ENCODE data around the gene PRCP. TPM values are rescaled to one million over a fixed set of nuclear protein-coding genes. Genes with fewer than 3 reads are reported as not detected.
"Not testable (repeated sequence)": the region's sequence is repeated elsewhere in the genome, so short reads cannot be mapped to it uniquely, and the experiment has no call there.

The PRCP gene
- polyA plus RNA-seq, 1 donor from 2014 or later = 48.8 TPM

DNA sequence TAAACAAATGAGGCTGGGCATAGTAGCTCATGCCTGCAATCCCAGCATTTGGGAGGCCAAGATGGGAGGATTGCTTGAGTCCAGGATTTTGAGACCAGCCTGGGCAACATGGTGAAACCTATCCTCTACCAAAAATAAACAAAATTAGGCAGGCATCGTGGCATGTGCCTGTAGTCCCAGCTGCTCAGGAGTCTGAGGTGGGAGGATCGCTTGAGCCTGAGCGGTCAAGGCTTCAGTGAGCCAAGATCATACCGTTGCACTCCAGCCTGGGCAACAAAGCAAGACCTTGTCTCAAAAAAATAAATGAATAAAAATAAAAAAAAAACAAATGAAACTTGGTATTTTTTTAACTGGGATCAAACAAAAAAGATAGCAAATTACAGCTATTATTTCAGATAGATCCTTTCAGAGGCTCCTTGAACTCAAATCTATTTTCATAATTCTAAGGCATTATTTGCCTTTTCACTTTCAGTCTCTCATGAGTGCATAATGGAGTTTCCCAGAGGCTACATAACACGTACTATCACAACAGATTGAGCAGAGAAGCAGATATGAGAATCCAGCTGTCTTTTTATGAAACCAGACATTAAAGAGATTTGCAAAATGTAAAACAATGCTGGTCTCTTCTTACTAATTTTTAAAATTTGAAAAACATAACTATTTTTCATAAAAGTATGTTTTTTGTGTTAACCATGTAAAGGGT lies 24.4 kb upstream of the PRCP start:
- Mint-ChIP-seq H3K4me3 (no peak overlapping the region), H3K27me3 (peaks cover 2% of the 10 kb centered on the region), H3K36me3 (peaks cover 3% of the 10 kb centered on the region), H3K4me1 (peaks cover 50 to 54% (median 52%) of the 10 kb centered on the region in 3 donors), H3K9me3 (peaks cover 0 to 2% (median 0%) of the 10 kb centered on the region in 3 donors), H3K27ac (no peak overlapping the region)

DNA sequence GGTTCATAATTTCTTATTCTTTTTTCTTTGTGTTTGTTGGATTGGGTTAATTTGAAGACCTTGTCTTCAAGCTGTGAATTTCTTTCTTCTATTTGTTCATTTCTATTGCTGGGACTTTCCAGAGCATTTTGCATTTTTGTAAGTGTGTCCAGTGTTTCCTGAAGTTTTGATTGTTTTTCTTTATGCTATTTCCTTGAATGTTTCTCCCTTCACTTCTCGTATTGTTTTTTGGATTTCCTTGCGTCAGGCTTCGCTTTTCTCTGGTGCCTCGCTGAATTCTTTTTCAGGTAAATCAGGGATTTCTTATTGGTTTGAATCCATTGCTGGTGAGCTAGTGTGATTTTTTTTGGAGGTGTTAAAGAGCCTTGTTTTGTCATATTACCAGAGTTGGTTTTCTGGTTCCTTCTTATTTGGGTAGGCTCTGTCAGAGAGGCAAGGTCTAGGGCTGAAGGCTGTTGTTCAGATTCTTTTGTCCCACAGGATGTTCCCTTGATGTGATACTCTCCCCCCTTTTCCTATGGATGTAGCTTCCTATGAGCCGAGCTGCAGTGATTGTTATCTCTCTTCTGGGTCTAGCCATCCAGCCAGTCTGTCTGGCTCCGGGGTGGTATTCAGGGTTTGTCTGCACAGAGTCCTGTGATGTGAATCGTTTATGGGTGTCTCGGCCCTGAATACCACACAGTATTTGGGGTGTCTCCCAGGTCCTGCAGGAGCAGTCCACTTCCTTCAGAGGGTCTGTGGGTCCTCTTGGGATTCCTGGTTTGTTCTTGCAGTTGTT lies 22.4 kb upstream of the PRCP start:
- Mint-ChIP-seq H3K4me3 (peak overlapping the region in 3 of 4 donors; percentile 0 to 44 (median 12)), H3K4me1 (peaks cover 45 to 59% (median 57%) of the 10 kb centered on the region in 3 donors), H3K36me3 (peaks cover 12% of the 10 kb centered on the region), H3K27ac (peak overlapping the region; percentile 35 to 65 (median 55))
- H3K27me3 Mint-ChIP-seq, H3K9me3 Mint-ChIP-seq: not testable (repeated sequence)

DNA sequence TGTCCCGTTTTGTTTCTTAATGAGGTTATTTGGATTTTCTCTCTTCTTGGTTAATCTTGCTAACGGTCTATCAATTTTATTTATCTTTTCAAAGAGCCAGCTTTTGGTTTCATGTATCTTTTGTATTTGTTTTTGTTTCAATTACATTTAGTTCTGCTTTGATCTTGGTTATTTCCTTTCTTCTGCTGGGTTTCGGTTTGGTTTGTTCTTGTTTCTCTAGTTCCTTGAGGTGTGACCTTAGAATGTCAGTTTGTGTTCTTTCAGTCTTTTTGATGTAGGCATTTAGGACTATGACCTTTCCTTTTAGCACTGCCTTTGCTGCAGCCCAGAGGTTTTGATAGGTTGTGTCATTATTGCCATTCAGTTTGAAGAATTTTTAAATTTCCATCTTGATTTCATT lies 20.0 kb upstream of the PRCP start:
- Mint-ChIP-seq H3K4me3 (peak overlapping the region; percentile 56 to 91 (median 82)), H3K4me1 (peaks cover 38 to 54% (median 52%) of the 10 kb centered on the region in 3 donors), H3K27ac (peak overlapping the region; percentile 12 to 95 (median 69)), H3K36me3 (peaks cover 16% of the 10 kb centered on the region)
- not testable (repeated sequence) for H3K27me3 Mint-ChIP-seq, H3K9me3 Mint-ChIP-seq

DNA sequence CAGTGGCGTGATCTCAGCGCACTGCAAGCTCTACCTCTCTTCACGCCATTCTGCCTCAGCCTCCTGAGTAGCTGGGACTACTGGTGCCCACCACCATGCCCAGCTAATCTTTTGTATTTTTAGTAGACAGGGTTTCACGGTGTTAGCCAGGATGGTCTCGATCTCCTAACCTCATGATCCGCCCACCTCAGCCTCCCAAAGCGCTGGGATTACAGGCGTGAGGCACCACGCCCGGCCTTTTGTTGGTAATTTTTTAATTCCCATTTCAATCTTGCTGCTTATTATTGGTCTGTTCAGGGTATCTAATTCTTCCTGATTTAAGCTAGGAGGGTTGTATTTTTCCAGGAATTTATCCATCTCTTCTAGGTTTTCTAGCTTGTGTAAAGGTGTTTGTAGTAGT lies 19.6 kb upstream of the PRCP start:
- not testable (repeated sequence) for H3K27me3 Mint-ChIP-seq, H3K9me3 Mint-ChIP-seq
- H3K36me3 Mint-ChIP-seq = peaks cover 16% of the 10 kb centered on the region
- peak overlapping the region; percentile 56 to 91 (median 82) for H3K4me3 Mint-ChIP-seq
- H3K27ac Mint-ChIP-seq = peak overlapping the region; percentile 12 to 95 (median 69)
- H3K4me1 Mint-ChIP-seq = peaks cover 38 to 54% (median 51%) of the 10 kb centered on the region in 3 donors

DNA sequence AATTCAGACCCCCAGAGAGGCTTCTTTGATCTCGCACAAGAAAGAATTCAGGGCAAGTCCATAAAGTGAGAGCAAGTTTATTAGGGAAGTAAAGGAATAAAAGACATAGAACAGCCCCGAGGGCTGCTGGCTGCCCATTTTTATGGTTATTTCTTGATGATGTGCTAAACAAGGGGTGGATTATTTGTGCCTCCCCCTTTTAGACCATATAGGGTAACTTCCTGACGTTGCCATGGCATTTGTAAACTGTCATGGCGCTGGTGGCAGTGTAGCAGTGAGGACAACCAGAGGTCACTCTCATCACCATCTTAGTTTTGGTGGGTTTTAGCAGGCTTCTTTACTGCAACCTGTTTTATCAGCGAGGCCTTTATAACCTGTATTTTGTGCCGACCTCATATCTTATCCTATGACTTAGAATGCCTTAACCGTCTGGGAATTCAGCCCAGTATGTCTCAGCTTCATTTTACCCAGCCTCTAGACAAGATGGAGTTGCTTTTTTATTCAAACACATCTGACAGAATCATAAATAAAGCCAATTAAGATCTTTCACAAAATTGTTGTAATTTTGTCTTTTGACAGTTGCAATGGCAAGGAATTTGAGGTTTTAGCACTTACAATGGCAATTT lies 8.9 kb upstream of the PRCP start:
- Mint-ChIP-seq H3K9me3 (peaks cover 4 to 7% (median 5%) of the 10 kb centered on the region in 3 donors), H3K4me3 (peak overlapping the region in 1 of 4 donors; percentile 63), H3K27ac (no peak overlapping the region), H3K4me1 (peaks cover 14 to 29% (median 17%) of the 10 kb centered on the region in 3 donors), H3K36me3 (peaks cover 6% of the 10 kb centered on the region), H3K27me3 (no peaks in the 10 kb centered on the region)

DNA sequence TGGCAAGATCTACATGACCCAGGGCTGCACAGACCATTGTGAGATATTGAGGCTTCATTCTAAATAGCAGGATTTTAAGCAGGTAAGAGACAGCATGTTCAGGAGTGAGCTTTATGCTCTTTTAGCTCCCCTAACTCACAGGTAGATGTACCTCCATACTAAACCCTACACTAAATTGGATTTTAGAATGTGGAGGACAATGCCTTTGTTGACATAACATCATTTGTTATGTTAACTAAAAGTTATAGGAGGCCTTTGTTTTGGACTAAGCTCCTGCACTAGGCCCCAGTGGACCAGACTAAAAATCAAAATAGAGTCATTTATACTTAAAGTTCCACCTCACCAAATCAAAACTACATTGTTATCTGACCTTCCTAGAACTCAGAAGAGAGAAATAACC lies 8.1 kb upstream of the PRCP start:
- Mint-ChIP-seq H3K4me1 (peaks cover 14 to 29% (median 17%) of the 10 kb centered on the region in 3 donors), H3K9me3 (peaks cover 4 to 7% (median 5%) of the 10 kb centered on the region in 3 donors), H3K27ac (peak overlapping the region in 1 of 3 donors; percentile 21), H3K27me3 (no peaks in the 10 kb centered on the region), H3K4me3 (peak overlapping the region in 1 of 4 donors; percentile 16), H3K36me3 (peaks cover 5% of the 10 kb centered on the region)

DNA sequence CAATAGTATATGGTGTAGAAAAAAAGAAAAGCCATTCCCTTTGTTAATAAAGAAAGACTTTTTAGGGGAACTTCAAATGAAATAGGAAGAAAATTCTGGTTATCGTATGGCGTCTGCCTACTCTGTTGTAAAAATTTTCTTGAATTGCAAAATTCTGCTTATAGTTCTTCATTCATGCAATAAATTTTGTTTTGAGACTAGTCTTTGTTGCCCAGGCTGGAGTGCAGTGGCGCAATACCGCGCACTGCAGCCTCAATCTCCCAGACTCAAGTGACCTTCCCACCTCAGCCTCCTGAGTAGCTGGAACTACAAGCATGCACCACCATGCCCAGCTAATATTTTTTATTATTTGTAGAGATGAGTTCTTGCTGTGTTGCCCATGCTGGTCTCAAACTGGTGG lies 7.1 kb upstream of the PRCP start:
- no peaks in the 10 kb centered on the region for H3K27me3 Mint-ChIP-seq
- H3K36me3 Mint-ChIP-seq = peaks cover under 1% of the 10 kb centered on the region
- H3K9me3 Mint-ChIP-seq = peaks cover under 1 to 7% (median under 1%) of the 10 kb centered on the region in 3 donors
- H3K27ac Mint-ChIP-seq = no peak overlapping the region
- no peak overlapping the region for H3K4me3 Mint-ChIP-seq
- H3K4me1 Mint-ChIP-seq = peaks cover 19 to 29% (median 19%) of the 10 kb centered on the region in 3 donors

DNA sequence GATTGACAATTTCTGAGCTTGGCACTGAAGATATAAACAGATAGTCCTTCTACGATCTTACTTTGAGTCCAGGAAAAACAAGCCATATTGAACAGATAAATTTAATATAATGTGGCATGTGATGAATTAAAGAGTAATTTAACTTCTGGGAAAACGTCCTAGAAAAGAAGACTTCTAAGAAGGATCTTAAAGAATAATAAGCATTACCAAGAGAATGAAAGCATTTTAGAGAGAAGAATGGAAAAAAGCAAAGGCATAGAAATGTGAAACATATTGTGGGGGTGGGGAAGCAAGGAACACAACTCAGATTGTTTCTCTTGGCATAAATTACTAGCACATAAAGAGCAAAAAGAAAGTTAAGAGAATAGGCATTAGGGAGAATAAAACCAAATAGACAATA lies 6.7 kb upstream of the PRCP start:
- H3K4me1 Mint-ChIP-seq = peaks cover 21 to 29% (median 23%) of the 10 kb centered on the region in 3 donors
- H3K27ac Mint-ChIP-seq = no peak overlapping the region
- peaks cover 0 to 6% (median 0%) of the 10 kb centered on the region in 3 donors for H3K9me3 Mint-ChIP-seq
- H3K27me3 Mint-ChIP-seq = no peaks in the 10 kb centered on the region
- H3K36me3 Mint-ChIP-seq = no peaks in the 10 kb centered on the region
- H3K4me3 Mint-ChIP-seq = peak overlapping the region in 2 of 4 donors; percentile 18 to 42

DNA sequence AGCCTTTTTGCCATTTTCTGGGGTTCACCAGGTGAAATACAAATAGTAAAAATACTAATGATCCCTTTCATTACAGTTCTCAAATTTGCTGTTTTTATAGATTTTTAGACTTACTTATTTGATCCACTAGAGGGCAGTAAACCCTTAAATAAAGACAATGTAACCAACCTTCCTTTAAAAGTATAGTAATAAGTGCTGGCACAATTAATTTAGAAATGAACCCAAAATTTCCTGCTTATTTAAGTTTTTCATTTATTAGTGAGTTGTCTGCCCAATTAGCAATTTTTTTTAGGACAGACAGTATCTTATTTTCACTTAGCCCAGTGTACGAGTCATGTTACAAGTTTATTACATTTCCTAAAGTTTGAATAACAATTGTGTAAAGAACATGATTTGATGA lies 6.0 kb upstream of the PRCP start:
- Mint-ChIP-seq H3K36me3 (no peaks in the 10 kb centered on the region), H3K27ac (peak overlapping the region in 1 of 3 donors; percentile 52), H3K4me1 (peaks cover 21 to 29% (median 23%) of the 10 kb centered on the region in 3 donors), H3K27me3 (no peaks in the 10 kb centered on the region), H3K4me3 (peak overlapping the region in 1 of 4 donors; percentile 41), H3K9me3 (no peaks in the 10 kb centered on the region)

DNA sequence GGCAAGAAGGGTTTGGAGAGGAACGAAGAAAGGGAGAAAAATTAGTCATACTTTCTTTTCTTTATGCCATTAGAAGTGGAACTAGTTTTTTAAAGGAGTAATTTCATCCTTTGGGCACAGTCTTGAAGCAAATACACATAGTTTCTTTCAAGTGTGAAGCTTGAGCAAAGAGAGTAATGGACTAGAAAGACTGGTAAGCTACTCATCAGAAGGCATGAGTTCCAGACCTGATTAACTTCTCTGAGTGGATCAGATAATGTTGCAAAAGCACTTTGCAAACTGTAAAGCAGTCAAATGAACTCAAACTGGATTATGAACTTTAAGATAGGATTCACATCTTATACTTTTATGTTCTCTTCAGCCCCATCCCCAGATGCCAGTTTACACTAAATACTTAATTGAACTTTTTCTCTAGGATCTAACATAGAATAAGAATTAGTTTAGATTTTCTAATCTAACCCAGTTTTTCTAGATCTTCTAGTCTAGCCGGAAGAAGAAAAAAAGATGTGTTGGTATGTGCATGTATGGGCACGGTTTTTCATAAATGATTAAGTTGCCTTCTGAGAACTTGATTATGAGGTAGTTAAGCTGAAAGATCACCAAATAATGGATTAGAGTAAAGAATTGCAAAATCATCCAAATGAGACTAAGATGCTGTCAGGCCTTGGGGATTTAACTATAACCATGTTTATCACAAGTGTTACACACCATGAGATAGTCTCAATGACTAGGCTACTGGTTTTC lies 3.8 kb upstream of the PRCP start:
- Mint-ChIP-seq H3K4me3 (peak overlapping the region in 1 of 4 donors; percentile 84), H3K27ac (no peak overlapping the region), H3K27me3 (no peaks in the 10 kb centered on the region), H3K9me3 (no peaks in the 10 kb centered on the region), H3K36me3 (no peaks in the 10 kb centered on the region), H3K4me1 (peaks cover 29 to 35% (median 32%) of the 10 kb centered on the region in 3 donors)

DNA sequence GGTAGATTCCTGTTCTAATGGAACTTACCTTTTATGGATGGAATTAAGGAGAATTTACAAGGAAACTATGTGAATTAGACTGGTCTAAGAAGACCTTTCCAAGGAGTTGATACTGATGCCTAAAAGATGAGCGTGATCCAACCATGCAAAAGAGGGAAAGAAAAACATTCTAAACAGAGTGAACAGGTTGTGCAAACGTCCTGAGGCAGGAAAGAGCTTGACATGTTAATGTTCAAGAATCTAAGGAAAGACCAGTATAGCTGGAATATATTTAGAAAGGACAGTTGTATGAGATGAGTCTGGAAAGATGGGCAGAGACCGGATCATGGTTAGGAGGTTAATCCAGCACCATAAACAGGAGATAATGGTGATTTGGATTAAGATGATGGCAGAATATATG lies 2.6 kb upstream of the PRCP start:
- Mint-ChIP-seq H3K4me1 (peaks cover 22 to 35% (median 32%) of the 10 kb centered on the region in 3 donors), H3K4me3 (peak overlapping the region in 3 of 4 donors; percentile 27 to 99 (median 84)), H3K9me3 (no peaks in the 10 kb centered on the region), H3K27ac (peak overlapping the region in 1 of 3 donors; percentile 85), H3K36me3 (no peaks in the 10 kb centered on the region), H3K27me3 (no peaks in the 10 kb centered on the region)

DNA sequence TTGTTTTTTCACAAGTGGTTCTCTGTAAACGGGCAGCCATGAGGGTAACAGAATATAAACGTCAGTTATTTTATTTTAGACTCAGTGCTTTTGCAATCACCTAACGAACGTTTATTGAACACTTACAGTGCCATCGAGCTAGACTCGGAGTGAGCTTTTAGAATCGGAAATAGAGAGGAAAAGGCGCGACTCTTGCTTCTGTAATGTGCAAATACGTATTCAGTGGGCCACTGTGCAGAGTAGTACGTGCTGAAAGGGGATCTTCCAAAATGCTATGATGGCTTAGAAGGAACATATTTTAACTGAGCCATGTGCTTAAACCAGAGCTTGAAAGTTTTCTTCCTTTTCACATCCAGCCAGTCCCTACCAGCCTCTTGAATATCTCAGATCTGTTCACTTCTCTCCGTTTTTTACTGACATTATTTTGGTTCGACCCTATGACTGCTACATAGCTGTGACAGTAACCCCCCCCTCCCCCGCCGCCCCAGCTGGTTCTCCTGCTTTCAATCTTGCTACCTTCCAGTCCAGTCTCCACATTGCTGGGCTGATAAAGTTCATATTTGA lies 1.8 kb upstream of the PRCP start:
- Mint-ChIP-seq H3K36me3 (no peaks in the 10 kb centered on the region), H3K4me1 (peaks cover 18 to 33% (median 31%) of the 10 kb centered on the region in 3 donors), H3K4me3 (peak overlapping the region; percentile 84 to 100 (median 99)), H3K9me3 (no peaks in the 10 kb centered on the region), H3K27me3 (no peaks in the 10 kb centered on the region), H3K27ac (peak overlapping the region; percentile 85 to 99 (median 95))

DNA sequence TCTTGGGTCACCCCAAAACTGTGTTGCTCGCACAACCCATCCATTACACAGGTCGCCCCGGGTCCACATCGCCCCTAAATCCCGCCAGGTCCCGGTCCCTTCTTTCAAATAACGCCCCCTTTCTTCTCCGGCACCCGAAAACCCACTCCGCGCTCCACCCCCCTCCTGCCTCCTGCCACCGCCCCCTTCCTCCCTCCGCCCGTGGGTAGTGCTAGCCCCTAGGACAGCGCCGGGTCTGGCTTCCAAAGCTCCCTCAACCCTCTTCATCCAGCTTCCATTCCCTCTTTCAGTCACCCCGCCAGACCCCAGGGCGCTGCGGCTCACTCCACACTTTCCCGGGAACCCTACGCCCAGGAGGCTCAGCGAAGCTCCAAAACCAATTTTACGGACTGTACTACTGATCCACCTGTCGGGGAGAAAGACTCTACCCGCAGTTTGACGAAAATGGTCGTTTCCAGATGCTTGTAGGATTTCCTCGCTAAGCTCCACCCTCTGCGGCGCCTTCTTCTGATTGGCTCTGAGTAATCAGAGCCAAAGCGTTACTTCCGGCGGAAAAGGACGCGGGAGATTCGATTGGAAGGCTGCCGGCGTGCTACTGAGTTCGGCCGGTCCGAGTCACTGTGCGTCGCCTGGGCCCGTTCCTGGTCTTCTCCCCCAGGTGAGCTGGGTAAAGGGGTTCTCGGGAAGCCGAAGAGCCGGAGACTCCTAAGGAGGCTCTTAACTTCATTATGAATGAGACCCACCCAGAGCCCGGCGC lies 1.1 kb upstream of the PRCP start, which contains the start of gene DDIAS:
Gene DDIAS, plus strand, starts transcription at position 572 of the 757 bp plus-strand sequence. CDS start 13,003 bp downstream, outside the sequence.
- Mint-ChIP-seq H3K36me3 (no peaks in the 10 kb centered on the region), H3K4me1 (peaks cover 15 to 33% (median 29%) of the 10 kb centered on the region in 3 donors), H3K27ac (peak within 1 kb of the TSS; percentile 85 to 99 (median 95)), H3K9me3 (peaks cover 0 to 4% (median 0%) of the 10 kb centered on the region in 3 donors), H3K27me3 (no peaks in the 10 kb centered on the region), H3K4me3 (peak within 1 kb of the TSS; percentile 84 to 100 (median 99))

Data from IgD-negative memory B cell (primary cell).